IMR-90 (cell line): ENCODE results near the gene MMD2.

Experiments
- MAZ ChIP-seq: IDR thresholded peaks from 2 replicates; pipeline ENCODE4 v1.6.1; 2012; ENCODE audit warnings: low read depth, mild to moderate bottlenecking, low read length, improper control_type of control experiment, moderate library complexity, borderline replicate concordance
- RCOR1 ChIP-seq: IDR thresholded peaks from 2 replicates; pipeline ENCODE4 v1.6.1; 2012; ENCODE audit warnings: mild to moderate bottlenecking, low read length, improper control_type of control experiment; ENCODE audit not compliant: insufficient replicate concordance
- SMC3 ChIP-seq: fragments of 150-350 bp; IDR thresholded peaks from 2 replicates; pipeline ENCODE4 v1.6.1; 2016; ENCODE audit warnings: low read depth, mild to moderate bottlenecking, antibody characterized with exemption, low read length, moderate library complexity
- TF ChIP-seq, protein P1 (sequence below): conservative IDR thresholded peaks from 2 replicates; pipeline ENCODE4 v1.5.1; 2012; ENCODE audit warnings: mild to moderate bottlenecking, low read depth, low read length, improper control_type of control experiment
- TF ChIP-seq, protein P2 (sequence below): fragments of 150-350 bp; IDR thresholded peaks from 2 replicates; pipeline ENCODE4 v1.6.1; 2017; ENCODE audit warnings: mild to moderate bottlenecking, antibody characterized with exemption, low read length, low read depth

DNA sequence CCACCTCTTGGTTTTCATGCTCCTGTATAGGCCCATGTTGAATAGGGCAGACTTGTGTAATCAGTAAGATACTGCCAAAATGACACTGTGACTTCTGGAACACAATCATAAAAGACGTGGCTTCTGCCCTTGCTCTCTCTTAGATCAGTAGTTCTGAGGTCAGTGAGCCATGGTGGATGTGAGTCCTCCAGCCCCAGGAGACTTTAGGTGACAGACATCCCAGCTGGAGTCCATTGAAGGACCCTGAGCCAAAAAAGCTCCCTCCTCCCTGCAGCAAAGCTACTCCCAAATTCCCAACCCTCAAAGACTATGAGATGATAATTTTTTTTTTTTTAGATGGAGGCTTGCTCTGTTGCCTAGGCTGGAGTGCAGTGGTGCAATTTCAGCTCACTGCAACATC is 72.3 kb downstream of the MMD2 start:
- TF ChIP-seq, protein P1, sequence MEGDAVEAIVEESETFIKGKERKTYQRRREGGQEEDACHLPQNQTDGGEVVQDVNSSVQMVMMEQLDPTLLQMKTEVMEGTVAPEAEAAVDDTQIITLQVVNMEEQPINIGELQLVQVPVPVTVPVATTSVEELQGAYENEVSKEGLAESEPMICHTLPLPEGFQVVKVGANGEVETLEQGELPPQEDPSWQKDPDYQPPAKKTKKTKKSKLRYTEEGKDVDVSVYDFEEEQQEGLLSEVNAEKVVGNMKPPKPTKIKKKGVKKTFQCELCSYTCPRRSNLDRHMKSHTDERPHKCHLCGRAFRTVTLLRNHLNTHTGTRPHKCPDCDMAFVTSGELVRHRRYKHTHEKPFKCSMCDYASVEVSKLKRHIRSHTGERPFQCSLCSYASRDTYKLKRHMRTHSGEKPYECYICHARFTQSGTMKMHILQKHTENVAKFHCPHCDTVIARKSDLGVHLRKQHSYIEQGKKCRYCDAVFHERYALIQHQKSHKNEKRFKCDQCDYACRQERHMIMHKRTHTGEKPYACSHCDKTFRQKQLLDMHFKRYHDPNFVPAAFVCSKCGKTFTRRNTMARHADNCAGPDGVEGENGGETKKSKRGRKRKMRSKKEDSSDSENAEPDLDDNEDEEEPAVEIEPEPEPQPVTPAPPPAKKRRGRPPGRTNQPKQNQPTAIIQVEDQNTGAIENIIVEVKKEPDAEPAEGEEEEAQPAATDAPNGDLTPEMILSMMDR = no peak
- TF ChIP-seq, protein P2, sequence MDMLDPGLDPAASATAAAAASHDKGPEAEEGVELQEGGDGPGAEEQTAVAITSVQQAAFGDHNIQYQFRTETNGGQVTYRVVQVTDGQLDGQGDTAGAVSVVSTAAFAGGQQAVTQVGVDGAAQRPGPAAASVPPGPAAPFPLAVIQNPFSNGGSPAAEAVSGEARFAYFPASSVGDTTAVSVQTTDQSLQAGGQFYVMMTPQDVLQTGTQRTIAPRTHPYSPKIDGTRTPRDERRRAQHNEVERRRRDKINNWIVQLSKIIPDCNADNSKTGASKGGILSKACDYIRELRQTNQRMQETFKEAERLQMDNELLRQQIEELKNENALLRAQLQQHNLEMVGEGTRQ = no peak
- no peak for TF ChIP-seq MAZ
- no peak for TF ChIP-seq SMC3
- TF ChIP-seq RCOR1 = no peak
